ENCODE results near the gene PNRC2. TPM values are rescaled to one million over a fixed set of nuclear protein-coding genes. Genes with fewer than 3 reads are reported as not detected.

The PNRC2 gene
- total and polyA plus RNA-seq, 2 of the 13 experiments (the other 11 are each of a cell fraction or from before 2014, with no cell fraction given): 74.9 to 97.5 TPM

GRCh38 chr1:23915466-23915865, 44.2 kb upstream of the PNRC2 start:
- no peak for TF ChIP-seq ZNF512 (CRISPR knock-in tag; IDR thresholded peaks at IDR 0.05)
- TF ChIP-seq ZSCAN30 (CRISPR knock-in tag; IDR thresholded peaks at IDR 0.05): no peak
- no peak for TF ChIP-seq CBFB (CRISPR knock-in tag; IDR thresholded peaks at IDR 0.05)
- TF ChIP-seq ZNF703 (CRISPR knock-in tag; IDR thresholded peaks at IDR 0.05; ENCODE audit: borderline replicate concordance): no peak
- no peak for TF ChIP-seq ATF6 (CRISPR knock-in tag; conservative IDR thresholded peaks at IDR 0.05)
- no peak for TF ChIP-seq NFE2L1 (CRISPR knock-in tag; IDR thresholded peaks at IDR 0.05; ENCODE audit: borderline replicate concordance)
- no peak for TF ChIP-seq GATA4 (IDR thresholded peaks at IDR 0.05; ENCODE audit: borderline replicate concordance, low read depth)
- no peak for TF ChIP-seq ZBTB49 (CRISPR knock-in tag; IDR thresholded peaks at IDR 0.05; ENCODE audit: borderline replicate concordance)
- TF ChIP-seq GLI4 (CRISPR knock-in tag; IDR thresholded peaks at IDR 0.05; ENCODE audit: borderline replicate concordance): no peak
- TF ChIP-seq ZNF318 (CRISPR knock-in tag; IDR thresholded peaks at IDR 0.05): no peak
- Histone ChIP-seq H2AFZ (ENCODE audit: low read length) (no peak overlapping the region), H3K27ac (ENCODE audit: extremely low read length, insufficient read depth, low read length) (no peak overlapping the region), H3K79me2 (ENCODE audit: insufficient read depth, low read length) (no peaks in the 10 kb centered on the region), H4K20me1 (ENCODE audit: insufficient read depth, low read length) (no peaks in the 10 kb centered on the region), H3K9ac (ENCODE audit: insufficient read depth, low read depth, low read length) (no peak overlapping the region), H3K9me3 (ENCODE audit: low read length) (no peaks in the 10 kb centered on the region), H3K4me3 (replicated peaks in 1 of 3; ENCODE audit: insufficient read depth in 1 of 3, low read depth in 2 of 3, low read length in 3 of 3) (no peak overlapping the region), H3K36me3 (replicated peaks in 1 of 2; ENCODE audit: control insufficient read depth in 1 of 2, insufficient read depth in 2 of 2, low read length in 2 of 2) (no peaks in the 10 kb centered on the region), H3K4me1 (ENCODE audit: insufficient read depth, low read length) (peaks cover 32% of the 10 kb centered on the region), H3K27me3 (ENCODE audit: control insufficient read depth in 1 of 2, insufficient read depth in 2 of 2, low read length in 2 of 2) (peaks cover 2 to 10% of the 10 kb centered on the region in 2 experiments; a peak in 2 of 5 replicates), H3K4me2 (ENCODE audit: low read depth, low read length) (no peak overlapping the region)
- no peak for ATAC-seq
- in situ Hi-C loops (cut with HindIII; ENCODE audit: extremely low pct_ligation_motif_present, low pct_unique_long_range_greater_than_20kb): loop anchor here (5.0 kb wide), 1 partner anchor 108 kb away; no protein-coding TSS in a partner anchor
- 63% methylated on average over 5 of the region's 5 CpGs for WGBS (ENCODE audit: low lambda C conversion rate)
- ChIA-PET POLR2A (no interaction called here), CTCF (ENCODE audit: low intra/inter-chr PET ratio, low total read pairs) (no interaction called here)
- intact Hi-C loops (cut with micrococcal nuclease; ENCODE audit: unreplicated experiment): no loop called here
- FAIRE-seq: no peak
- no peak for DNase-seq (ENCODE audit: low spot score)
- BruUV-seq (replicated peaks): no TSS peak
